H9 (cell line): ENCODE results near the gene EPHA2. TPM values are rescaled to one million over a fixed set of nuclear protein-coding genes. Genes with fewer than 3 reads are reported as not detected.

Source experiments
- DNase-seq: peaks from one replicate; pipeline ENCODE4 v3.0.0-alpha.2; 2017
- H2AFZ ChIP-seq: one replicate; pipeline ENCODE4 v1.6.1; 2013; ENCODE audit warnings: mild to moderate bottlenecking, low read length, control low read depth, moderate library complexity
- H2AK5ac ChIP-seq: 2 replicates; pipeline ENCODE4 v1.6.1; 2013; ENCODE audit warnings: low read length, control low read depth, mixed read lengths; ENCODE audit not compliant: insufficient read length
- H2BK120ac ChIP-seq: one replicate; pipeline ENCODE4 v1.6.1; 2013; ENCODE audit warnings: low read depth, mild to moderate bottlenecking, low read length, control low read depth, inconsistent platforms; ENCODE audit not compliant: poor library complexity, severe bottlenecking
- H2BK12ac ChIP-seq: 2 replicates; pipeline ENCODE4 v1.6.1; 2013; ENCODE audit warnings: low read length, control low read depth, mixed read lengths, low read depth; ENCODE audit not compliant: insufficient read length
- H2BK15ac ChIP-seq: 2 replicates; pipeline ENCODE4 v1.6.1; 2013; ENCODE audit warnings: low read depth, low read length, control low read depth
- H2BK20ac ChIP-seq: one replicate; pipeline ENCODE4 v1.6.1; 2013; ENCODE audit warnings: low read depth, mild to moderate bottlenecking, low read length, control low read depth, inconsistent platforms; ENCODE audit not compliant: poor library complexity, severe bottlenecking
- H2BK5ac ChIP-seq: 2 replicates; pipeline ENCODE4 v1.6.1; 2013; ENCODE audit warnings: low read length, control low read depth, mixed read lengths; ENCODE audit not compliant: insufficient read length
- H3K14ac ChIP-seq: 2 replicates; pipeline ENCODE4 v1.6.1; 2013; ENCODE audit warnings: low read length, control low read depth; ENCODE audit not compliant: insufficient read depth
- H3K18ac ChIP-seq: 2 replicates; pipeline ENCODE4 v1.6.1; 2013; ENCODE audit warnings: low read depth, mild to moderate bottlenecking, mixed read lengths, low read length, control low read depth; ENCODE audit not compliant: insufficient read length
- H3K23ac ChIP-seq: 2 replicates; pipeline ENCODE4 v1.6.1; 2013; ENCODE audit warnings: low read length, control low read depth, mixed read lengths, low read depth; ENCODE audit not compliant: insufficient read length
- H3K23me2 ChIP-seq: 2 replicates; pipeline ENCODE4 v1.6.1; 2013; ENCODE audit warnings: low read depth, mild to moderate bottlenecking, mixed read lengths, low read length, control low read depth; ENCODE audit not compliant: insufficient read length, poor library complexity, severe bottlenecking
- H3K27ac ChIP-seq: 2 replicates; pipeline ENCODE4 v1.5.1; 2013; ENCODE audit warnings: low read length, control low read depth, mixed read lengths, low read depth; ENCODE audit not compliant: insufficient read length
- H3K27me3 ChIP-seq: 2 replicates; pipeline ENCODE4 v1.6.1; 2013; ENCODE audit warnings: low read length, control low read depth, inconsistent platforms; ENCODE audit not compliant: insufficient read depth
- H3K4ac ChIP-seq: 2 replicates; pipeline ENCODE4 v1.6.1; 2013; ENCODE audit warnings: low read depth, mild to moderate bottlenecking, control low read depth, inconsistent platforms, low read length, moderate library complexity
- H3K4me1 ChIP-seq: 2 replicates; pipeline ENCODE4 v1.6.1; 2013; ENCODE audit warnings: low read length, control low read depth, inconsistent platforms; ENCODE audit not compliant: insufficient read depth
- H3K4me2 ChIP-seq: 2 replicates; pipeline ENCODE4 v1.6.1; 2013; ENCODE audit warnings: low read length, control low read depth, mixed read lengths; ENCODE audit not compliant: insufficient read length, insufficient read depth
- H3K56ac ChIP-seq: 2 replicates; pipeline ENCODE4 v1.6.1; 2013; ENCODE audit warnings: low read depth, mild to moderate bottlenecking, mixed read lengths, low read length, control low read depth; ENCODE audit not compliant: insufficient read length
- H3K79me1 ChIP-seq: 2 replicates; pipeline ENCODE4 v1.6.1; 2013; ENCODE audit warnings: low read depth, mild to moderate bottlenecking, moderate library complexity, low read length, control low read depth, inconsistent platforms; ENCODE audit not compliant: insufficient read depth, poor library complexity, severe bottlenecking
- H3K79me2 ChIP-seq: 2 replicates; pipeline ENCODE4 v1.6.1; 2013; ENCODE audit warnings: low read length, control low read depth, inconsistent platforms; ENCODE audit not compliant: insufficient read depth
- H3K9ac ChIP-seq: 2 replicates; pipeline ENCODE4 v1.6.1; 2013; ENCODE audit warnings: low read length, control low read depth, mixed read lengths; ENCODE audit not compliant: insufficient read length; ENCODE audit errors: extremely low read depth
- H3K9me3 ChIP-seq: one replicate; pipeline ENCODE4 v1.6.1; 2013; ENCODE audit warnings: low read depth, low read length, inconsistent platforms; ENCODE audit not compliant: control insufficient read depth
- H3T11ph ChIP-seq: one replicate; pipeline ENCODE4 v1.6.1; 2013; ENCODE audit warnings: mild to moderate bottlenecking, low read length, control low read depth, inconsistent platforms
- H4K20me1 ChIP-seq: one replicate; pipeline ENCODE4 v1.6.1; 2013; ENCODE audit not compliant: control insufficient read depth, insufficient read length, insufficient read depth
- H4K5ac ChIP-seq: 2 replicates; pipeline ENCODE4 v1.6.1; 2013; ENCODE audit warnings: low read depth, mild to moderate bottlenecking, mixed read lengths, low read length, control low read depth; ENCODE audit not compliant: insufficient read length
- H4K8ac ChIP-seq: replicated peaks from 2 replicates; pipeline ENCODE4 v1.6.1; 2013; ENCODE audit warnings: low read length, control low read depth, mixed read lengths, low read depth; ENCODE audit not compliant: insufficient read length
- H4K91ac ChIP-seq: 2 replicates; pipeline ENCODE4 v1.6.1; 2013; ENCODE audit warnings: low read depth, mild to moderate bottlenecking, moderate library complexity, mixed read lengths, low read length, control low read depth; ENCODE audit not compliant: insufficient read length
- H3K27ac Mint-ChIP-seq, 3 experiments: 2 replicates in 2 of 3; 3 replicates in 1 of 3; pipeline ENCODE4 v1.8.0; 2020 to 2021; ENCODE audit warnings: mixed read lengths in 3 of 3, mild to moderate bottlenecking in 1 of 3, moderate library complexity in 1 of 3
- H3K27me3 Mint-ChIP-seq: 2 replicates; pipeline ENCODE4 v1.8.0; 2021; ENCODE audit warnings: low read depth, mild to moderate bottlenecking, moderate library complexity, mixed read lengths
- H3K36me3 Mint-ChIP-seq, 3 experiments: 2 replicates in 2 of 3; 3 replicates in 1 of 3; pipeline ENCODE4 v1.8.0; 2020 to 2021; ENCODE audit warnings: low read depth in 3 of 3, mixed read lengths in 3 of 3; ENCODE audit not compliant: insufficient read depth in 1 of 3
- H3K4me1 Mint-ChIP-seq, 2 experiments: 2 replicates each; pipeline ENCODE4 v1.8.0; 2020; ENCODE audit warnings: mixed read lengths in 2 of 2
- H3K4me3 Mint-ChIP-seq, 2 experiments: 2 replicates in 1 of 2; 3 replicates in 1 of 2; pipeline ENCODE4 v1.8.0; 2020 to 2021; ENCODE audit warnings: mild to moderate bottlenecking in 2 of 2, mixed read lengths in 2 of 2, moderate library complexity in 1 of 2
- H3K9me3 Mint-ChIP-seq, 2 experiments: 2 replicates in 1 of 2; 3 replicates in 1 of 2; pipeline ENCODE4 v1.8.0; 2020; ENCODE audit warnings: mild to moderate bottlenecking in 2 of 2, mixed read lengths in 2 of 2, moderate library complexity in 1 of 2
- CTCF ChIP-seq: fragments of 200-600 bp; sonication (generic); conservative IDR thresholded peaks from 3 replicates; pipeline ENCODE4 v1.8.0; 2021; ENCODE audit warnings: antibody characterized with exemption, mild to moderate bottlenecking
- WGBS: extraction: QIAGEN DNeasy Blood & Tissue Kit; methylation state at CpG from one replicate; pipeline ENCODE4 v1.1.7; 2013; ENCODE audit warnings: missing lambda C conversion rate, low lambda C conversion rate, mixed read lengths; ENCODE audit not compliant: insufficient read length; ENCODE audit errors: extremely low coverage; 5-methylcytosine and 5-hydroxymethylcytosine counted together
- total RNA-seq: library from RNA; stranded (reverse); gene quantifications from 2 replicates; pipeline ENCODE4 v1.2.1, GENCODE V29; 2021

The EPHA2 gene
- total RNA-seq, 1 experiment from 2014 or later = 33.1 TPM

DNA sequence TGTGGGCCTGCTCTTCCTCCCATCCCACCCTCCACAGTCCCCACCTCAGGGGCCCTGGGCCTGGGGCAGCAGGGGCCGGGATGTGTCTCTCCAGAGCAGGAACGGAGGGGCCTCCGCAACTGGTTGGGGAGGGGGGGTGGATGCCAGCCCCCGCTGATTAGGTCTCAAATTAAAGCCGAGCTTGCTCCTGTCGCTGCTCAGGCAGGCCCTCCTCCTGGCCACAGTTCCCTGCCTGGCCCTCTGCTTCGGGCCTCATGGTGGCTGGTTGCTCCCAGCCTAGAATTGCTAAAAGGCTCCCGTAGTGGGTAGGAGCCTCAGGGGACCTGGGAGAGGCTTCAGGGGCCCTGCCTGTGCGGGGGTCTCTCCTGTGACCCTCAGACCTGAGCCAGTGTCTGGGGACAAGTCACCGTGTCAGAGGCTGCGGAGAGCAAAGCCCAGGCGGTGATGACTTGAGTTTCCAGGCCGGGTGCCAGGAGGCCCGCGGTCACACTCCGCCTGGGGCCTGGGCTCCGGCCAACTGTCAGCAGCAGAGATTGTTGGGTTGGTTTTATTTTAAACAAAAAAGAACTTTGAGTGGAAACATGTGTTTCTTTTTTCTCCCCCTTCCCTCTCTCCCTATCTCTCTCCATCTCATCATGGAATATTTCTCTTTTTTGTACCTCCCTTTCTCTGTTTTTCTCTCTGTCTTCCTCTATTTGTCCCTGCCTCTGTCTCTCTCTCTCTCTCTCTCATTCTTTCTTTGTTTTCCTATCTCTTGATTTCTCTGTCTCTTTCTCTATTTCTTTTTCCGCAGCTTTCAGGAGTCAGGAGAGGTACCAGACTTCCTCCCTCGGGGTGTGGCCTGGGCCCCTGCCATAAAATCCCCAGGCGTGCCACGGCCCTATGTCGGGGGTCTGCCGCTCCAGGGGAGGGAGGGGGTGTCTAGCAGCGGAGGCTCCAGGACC is 20.0 kb upstream of the EPHA2 start:
- Histone ChIP-seq H3K18ac (no peak overlapping the region), H3K4me2 (no peak overlapping the region)

More for the DNA sequence above, 20.0 kb upstream of the EPHA2 start:
- no peak overlapping the region for H2BK20ac ChIP-seq
- H3T11ph ChIP-seq = no peak overlapping the region
- H2BK120ac ChIP-seq = no peak overlapping the region
- no peaks in the 10 kb centered on the region for H3K4me1 ChIP-seq
- WGBS = no CpG with 5 or more reads among the region's 24 CpGs
- no peak overlapping the region; a peak in 1 of 5 replicates for H3K4me3 Mint-ChIP-seq
- H4K20me1 ChIP-seq = no peaks in the 10 kb centered on the region
- H3K9me3 Mint-ChIP-seq = no peaks in the 10 kb centered on the region
- H3K27ac ChIP-seq = no peak overlapping the region
- H2BK15ac ChIP-seq = no peak overlapping the region
- no peaks in the 10 kb centered on the region for H3K79me1 ChIP-seq
- H4K5ac ChIP-seq = no peak overlapping the region
- H3K27ac Mint-ChIP-seq = no peak overlapping the region; a peak in 1 of 7 replicates
- no peak overlapping the region for H2BK12ac ChIP-seq
- DNase-seq = no peak
- no peak overlapping the region for H3K9ac ChIP-seq
- H3K4me1 Mint-ChIP-seq = peaks cover 7 to 25% of the 10 kb centered on the region in 2 experiments; a peak in 3 of 4 replicates
- no peak overlapping the region for H3K23ac ChIP-seq
- H3K9me3 ChIP-seq = no peaks in the 10 kb centered on the region
- no peaks in the 10 kb centered on the region for H3K79me2 ChIP-seq
- no peaks in the 10 kb centered on the region for H3K27me3 ChIP-seq
- no peak overlapping the region for H3K4ac ChIP-seq
- H4K91ac ChIP-seq = no peak overlapping the region
- H4K8ac ChIP-seq = no peak overlapping the region
- H3K56ac ChIP-seq = no peak overlapping the region
- H2BK5ac ChIP-seq = no peak overlapping the region
- no peak overlapping the region for H2AFZ ChIP-seq
- H3K14ac ChIP-seq = peak overlapping the region; percentile 55; the same call in 1 of the 2 replicates
- no peaks in the 10 kb centered on the region for H3K36me3 Mint-ChIP-seq
- no peaks in the 10 kb centered on the region for H3K23me2 ChIP-seq
- H2AK5ac ChIP-seq = no peak overlapping the region
- TF ChIP-seq CTCF = no peak
- peaks cover 1% of the 10 kb centered on the region; the same call in 1 of the 2 replicates for H3K27me3 Mint-ChIP-seq
